OCI-LY3 (cell line): Measurements from ENCODE around the gene RPH3AL.

Experiments used
- CTCF ChIP-seq: fragments of 200-600, 300-600 bp; sonication (generic); IDR thresholded peaks from 2 replicates; pipeline ENCODE4 v1.5.1; 2014; ENCODE audit warnings: antibody characterized with exemption, low read length, low read depth
- EZH2phosphoT487 ChIP-seq: fragments of 200-600 bp; shearing (Covaris generic); IDR thresholded peaks from 2 replicates; pipeline ENCODE4 v1.6.1; 2018; ENCODE audit warnings: antibody characterized with exemption, mixed run types, low read depth

GRCh38 chr17:290121-290521 is 62.5 kb downstream of the RPH3AL start:
- no peak for TF ChIP-seq EZH2phosphoT487
- no peak for TF ChIP-seq CTCF
